Fibroblast of mammary gland (primary cell): Measurements from ENCODE around the gene REV3L.
A peak's percentile ranks its signal among the peaks of the same experiment; 100 is the strongest.

Experiments
- DNase-seq: peaks from one replicate; pipeline ENCODE4 v3.0.0-alpha.2; 2010; ENCODE audit warnings: low read depth
- H3K4me3 ChIP-seq: 2 replicates; pipeline ENCODE4 v1.5.1; 2011; ENCODE audit warnings: low read depth, mild to moderate bottlenecking, low read length, moderate library complexity; ENCODE audit not compliant: control insufficient read depth
- TF ChIP-seq, protein P1 (sequence below): conservative IDR thresholded peaks from 2 replicates; pipeline ENCODE4 v1.5.1; 2011; ENCODE audit warnings: low read depth, low read length, inconsistent platforms; ENCODE audit not compliant: control insufficient read depth, insufficient read depth

REV3L gene

DNA sequence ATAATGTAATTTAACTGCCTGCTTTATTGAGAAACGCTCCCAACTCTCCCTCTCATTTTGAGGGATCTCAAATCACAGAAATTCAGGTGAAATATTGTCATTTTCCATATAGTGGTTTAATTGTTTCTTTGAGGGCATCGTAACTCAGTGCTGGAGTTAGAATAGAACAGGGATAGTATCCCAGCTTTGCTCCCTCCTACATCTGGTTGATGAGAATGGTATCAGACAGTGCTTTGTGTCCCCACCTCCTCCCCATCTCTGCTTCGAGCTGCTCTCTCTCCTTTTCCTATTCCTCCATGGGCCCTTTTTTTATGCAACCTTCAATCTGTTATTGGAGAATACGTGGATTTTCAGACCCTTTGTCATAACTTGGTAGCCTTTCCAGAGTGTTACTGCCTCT is 41.2 kb upstream of the REV3L start:
- TF ChIP-seq, protein P1, sequence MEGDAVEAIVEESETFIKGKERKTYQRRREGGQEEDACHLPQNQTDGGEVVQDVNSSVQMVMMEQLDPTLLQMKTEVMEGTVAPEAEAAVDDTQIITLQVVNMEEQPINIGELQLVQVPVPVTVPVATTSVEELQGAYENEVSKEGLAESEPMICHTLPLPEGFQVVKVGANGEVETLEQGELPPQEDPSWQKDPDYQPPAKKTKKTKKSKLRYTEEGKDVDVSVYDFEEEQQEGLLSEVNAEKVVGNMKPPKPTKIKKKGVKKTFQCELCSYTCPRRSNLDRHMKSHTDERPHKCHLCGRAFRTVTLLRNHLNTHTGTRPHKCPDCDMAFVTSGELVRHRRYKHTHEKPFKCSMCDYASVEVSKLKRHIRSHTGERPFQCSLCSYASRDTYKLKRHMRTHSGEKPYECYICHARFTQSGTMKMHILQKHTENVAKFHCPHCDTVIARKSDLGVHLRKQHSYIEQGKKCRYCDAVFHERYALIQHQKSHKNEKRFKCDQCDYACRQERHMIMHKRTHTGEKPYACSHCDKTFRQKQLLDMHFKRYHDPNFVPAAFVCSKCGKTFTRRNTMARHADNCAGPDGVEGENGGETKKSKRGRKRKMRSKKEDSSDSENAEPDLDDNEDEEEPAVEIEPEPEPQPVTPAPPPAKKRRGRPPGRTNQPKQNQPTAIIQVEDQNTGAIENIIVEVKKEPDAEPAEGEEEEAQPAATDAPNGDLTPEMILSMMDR, result no peak
- DNase-seq, result no peak
- no peak overlapping the region for H3K4me3 ChIP-seq

- no peak for DNase-seq
- H3K4me3 ChIP-seq, result no peak overlapping the region
- TF ChIP-seq, protein P1, result no peak
Observed at GRCh38 chr6:111523484-111524167, 40.6 kb upstream of the REV3L start.

DNA sequence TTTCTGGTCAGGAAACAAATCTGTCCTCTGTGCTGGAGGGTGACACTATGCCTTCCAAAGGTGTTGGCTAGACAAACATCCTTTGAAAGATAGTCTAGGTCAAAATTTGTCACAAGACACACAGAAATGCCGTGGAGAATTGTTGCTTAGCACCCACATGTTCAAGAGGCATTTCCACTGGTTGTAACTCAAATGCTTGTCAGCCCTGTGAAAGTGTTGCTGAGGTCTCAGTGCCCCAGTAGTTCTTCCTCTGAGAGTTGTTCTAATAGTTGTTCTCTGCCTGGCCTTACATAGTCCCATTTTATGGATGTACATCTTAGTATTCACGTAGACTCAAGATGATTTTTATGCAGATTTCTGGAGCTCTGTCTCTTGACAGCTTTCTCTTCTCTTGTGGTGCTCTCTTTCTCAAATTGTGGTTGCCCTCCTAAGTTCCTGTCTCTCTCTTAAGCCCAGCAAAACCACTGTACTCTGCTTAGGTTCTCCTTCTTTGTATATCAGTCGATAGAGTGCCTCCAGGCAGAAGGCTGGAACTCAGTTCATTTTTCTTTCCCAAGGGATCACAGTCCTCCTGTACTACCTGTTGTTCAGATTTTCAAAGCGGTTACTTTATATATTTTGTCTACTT is 39.5 kb upstream of the REV3L start:
- DNase-seq, result no peak
- TF ChIP-seq, protein P1, result no peak
- no peak overlapping the region for H3K4me3 ChIP-seq

GRCh38 chr6:111521497-111522270 is 38.7 kb upstream of the REV3L start:
- H3K4me3 ChIP-seq, result no peak overlapping the region
- TF ChIP-seq, protein P1, result no peak
- DNase-seq, result peak; percentile 23

GRCh38 chr6:111520524-111520923 is 37.5 kb upstream of the REV3L start:
- no peak overlapping the region for H3K4me3 ChIP-seq
- DNase-seq, result no peak
- TF ChIP-seq, protein P1, result no peak

GRCh38 chr6:111517965-111518364 is 34.9 kb upstream of the REV3L start:
- H3K4me3 ChIP-seq, result no peak overlapping the region
- TF ChIP-seq, protein P1, result no peak
- DNase-seq, result peak; percentile 36
